Fibroblast of pulmonary artery (primary cell): ENCODE measurements around the gene MFAP3L.

Experiments used
- DNase-seq: peaks from one replicate; pipeline ENCODE4 v3.0.0-alpha.2; 2010; ENCODE audit warnings: low read depth
- H3K4me3 ChIP-seq: replicated peaks from 2 replicates; pipeline ENCODE4 v1.5.1; 2011; ENCODE audit warnings: low read depth, mild to moderate bottlenecking, control low read depth, low read length, moderate library complexity
- TF ChIP-seq, protein P1 (sequence below): IDR thresholded peaks from 2 replicates; pipeline ENCODE4 v1.5.1; 2011; ENCODE audit warnings: mild to moderate bottlenecking, control low read depth, low read length, inconsistent platforms; ENCODE audit errors: missing control alignments

The MFAP3L gene

DNA sequence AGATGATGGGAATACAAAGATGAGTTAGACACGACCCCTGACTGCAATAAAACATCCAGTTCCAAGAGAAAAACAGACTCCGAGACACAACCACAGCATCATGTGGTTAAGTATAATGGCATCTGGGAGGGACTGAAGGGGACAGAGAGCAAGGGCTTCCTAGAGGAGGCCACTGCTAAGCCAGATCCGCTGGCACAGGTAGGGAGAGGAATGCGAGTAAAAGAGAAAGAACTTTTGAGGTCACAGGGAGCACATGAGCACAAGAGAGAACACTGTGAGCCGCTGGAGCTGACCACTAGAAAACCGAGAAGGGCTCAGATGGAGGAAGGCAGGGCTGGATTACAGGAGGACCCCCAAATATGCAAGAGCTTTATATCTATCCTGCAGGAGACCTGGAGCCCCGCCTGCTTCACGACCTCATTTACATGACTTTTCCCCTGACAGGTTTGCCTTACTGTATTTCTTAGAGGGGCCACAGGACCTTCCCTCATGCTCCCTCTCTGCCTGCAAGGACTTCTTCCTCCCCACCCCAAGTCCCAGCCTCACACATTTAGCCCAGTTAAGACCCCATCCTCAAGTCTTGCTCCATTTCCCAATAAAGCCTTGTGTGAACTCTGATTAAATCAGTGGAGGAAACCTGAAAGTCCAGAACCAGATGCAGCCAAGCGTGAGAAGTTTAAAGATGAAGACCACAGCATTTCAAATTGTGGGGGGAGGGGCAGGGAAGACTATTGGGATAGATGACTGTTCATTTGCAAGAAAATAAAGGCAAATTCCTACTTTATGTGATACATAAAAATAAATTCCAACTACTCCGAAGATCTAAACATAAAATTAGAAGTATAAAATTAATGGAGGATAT lies 29.6 kb downstream of the MFAP3L start:
- DNase-seq = no peak
- H3K4me3 ChIP-seq = no peak overlapping the region
- TF ChIP-seq, protein P1, sequence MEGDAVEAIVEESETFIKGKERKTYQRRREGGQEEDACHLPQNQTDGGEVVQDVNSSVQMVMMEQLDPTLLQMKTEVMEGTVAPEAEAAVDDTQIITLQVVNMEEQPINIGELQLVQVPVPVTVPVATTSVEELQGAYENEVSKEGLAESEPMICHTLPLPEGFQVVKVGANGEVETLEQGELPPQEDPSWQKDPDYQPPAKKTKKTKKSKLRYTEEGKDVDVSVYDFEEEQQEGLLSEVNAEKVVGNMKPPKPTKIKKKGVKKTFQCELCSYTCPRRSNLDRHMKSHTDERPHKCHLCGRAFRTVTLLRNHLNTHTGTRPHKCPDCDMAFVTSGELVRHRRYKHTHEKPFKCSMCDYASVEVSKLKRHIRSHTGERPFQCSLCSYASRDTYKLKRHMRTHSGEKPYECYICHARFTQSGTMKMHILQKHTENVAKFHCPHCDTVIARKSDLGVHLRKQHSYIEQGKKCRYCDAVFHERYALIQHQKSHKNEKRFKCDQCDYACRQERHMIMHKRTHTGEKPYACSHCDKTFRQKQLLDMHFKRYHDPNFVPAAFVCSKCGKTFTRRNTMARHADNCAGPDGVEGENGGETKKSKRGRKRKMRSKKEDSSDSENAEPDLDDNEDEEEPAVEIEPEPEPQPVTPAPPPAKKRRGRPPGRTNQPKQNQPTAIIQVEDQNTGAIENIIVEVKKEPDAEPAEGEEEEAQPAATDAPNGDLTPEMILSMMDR = no peak

DNA sequence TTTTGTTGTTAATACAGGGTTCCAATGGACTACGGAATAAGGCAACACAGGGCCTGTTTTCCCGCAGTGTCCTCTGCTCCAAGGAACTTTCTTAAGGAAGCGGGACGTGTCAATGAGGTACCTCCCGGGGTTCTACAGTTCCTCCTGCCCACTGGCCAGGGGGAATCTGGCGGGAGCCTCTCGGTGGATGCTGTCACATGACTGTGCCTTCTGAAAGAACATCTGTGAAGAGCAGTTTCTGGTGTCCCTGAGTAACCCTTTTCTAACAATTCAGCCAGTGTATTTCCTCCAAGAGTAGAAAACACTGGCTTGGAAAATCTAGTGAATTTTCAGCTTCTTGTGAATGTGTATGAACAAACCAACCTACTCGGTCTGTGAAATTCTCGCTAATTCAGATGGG lies 32.7 kb downstream of the MFAP3L start:
- H3K4me3 ChIP-seq = no peak overlapping the region
- TF ChIP-seq, protein P1 = no peak
- DNase-seq = no peak

- TF ChIP-seq, protein P1 = no peak
- no peak overlapping the region for H3K4me3 ChIP-seq
- no peak for DNase-seq
These were observed 37.9 kb downstream of the MFAP3L start for GRCh38 chr4:169988252-169988651.

- no peak for DNase-seq
These were observed 38.6 kb downstream of the MFAP3L start for GRCh38 chr4:169987327-169988228.

GRCh38 chr4:169986369-169986768 lies 39.8 kb downstream of the MFAP3L start:
- TF ChIP-seq, protein P1 = no peak
- no peak for DNase-seq
- no peak overlapping the region for H3K4me3 ChIP-seq

More at GRCh38 chr4:169987327-169988228, 38.6 kb downstream of the MFAP3L start:
- TF ChIP-seq, protein P1 = no peak
- H3K4me3 ChIP-seq = no peak overlapping the region

DNA sequence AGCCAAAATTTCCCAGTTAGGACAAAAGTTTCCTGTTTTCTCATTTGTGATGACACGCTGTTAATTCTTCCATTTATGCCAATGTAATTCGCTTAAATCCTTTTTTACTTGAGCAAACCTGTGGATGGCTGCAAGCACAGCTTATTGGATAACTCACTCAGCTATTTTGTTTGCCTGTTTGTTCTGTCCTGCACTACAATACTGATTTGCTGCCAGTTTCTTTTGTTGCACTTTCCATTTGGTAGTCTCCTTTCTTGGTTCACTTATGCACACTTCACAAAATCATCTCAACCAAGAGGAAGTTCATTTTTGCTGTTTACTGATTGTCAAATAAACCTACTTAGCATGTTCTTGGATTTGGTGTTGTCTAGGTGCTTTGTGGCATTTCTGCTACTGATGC lies 40.3 kb downstream of the MFAP3L start:
- H3K4me3 ChIP-seq = no peak overlapping the region
- TF ChIP-seq, protein P1 = no peak
- no peak for DNase-seq
